MM.1S (cell line): ENCODE measurements around the gene LSR.

Experiments
- DNase-seq: peaks from one replicate; pipeline ENCODE4 v3.0.0-alpha.2; 2015
- H2AFZ ChIP-seq: fragments of 300-600 bp; sonication (generic); 2 replicates; pipeline ENCODE4 v1.6.0; 2016; ENCODE audit warnings: antibody characterized with exemption, low read length
- H3F3A ChIP-seq: fragments of 300-600 bp; sonication (generic); 2 replicates; pipeline ENCODE4 v1.6.1; 2016; ENCODE audit warnings: mild to moderate bottlenecking, antibody characterized with exemption, low read length, moderate library complexity, mixed read lengths; ENCODE audit not compliant: insufficient read depth
- H3K27ac ChIP-seq: fragments of 300-600 bp; sonication (generic); 2 replicates; pipeline ENCODE4 v1.5.1; 2016; ENCODE audit warnings: mild to moderate bottlenecking, low read length
- H3K27me3 ChIP-seq: fragments of 300-600 bp; sonication (generic); replicated peaks from 2 replicates; pipeline ENCODE4 v1.6.0; 2016; ENCODE audit warnings: low read length; ENCODE audit not compliant: insufficient read depth
- H3K36me3 ChIP-seq: fragments of 300-600 bp; sonication (generic); replicated peaks from 2 replicates; pipeline ENCODE4 v1.6.1; 2016; ENCODE audit warnings: mild to moderate bottlenecking, low read length, mixed read lengths; ENCODE audit not compliant: insufficient read depth
- H3K4me1 ChIP-seq: fragments of 300-600 bp; sonication (generic); 2 replicates; pipeline ENCODE4 v1.6.1; 2016; ENCODE audit warnings: low read length, mixed read lengths
- H3K4me2 ChIP-seq: fragments of 300-600 bp; sonication (generic); 2 replicates; pipeline ENCODE4 v1.6.0; 2016; ENCODE audit warnings: low read depth, low read length
- H3K4me3 ChIP-seq: fragments of 300-600 bp; sonication (generic); 2 replicates; pipeline ENCODE4 v1.5.1; 2016; ENCODE audit warnings: low read length, mixed read lengths
- H3K79me2 ChIP-seq: fragments of 300-600 bp; sonication (generic); 2 replicates; pipeline ENCODE4 v1.6.1; 2016; ENCODE audit warnings: mixed run types, low read length, mixed read lengths
- H3K9ac ChIP-seq: fragments of 300-600 bp; sonication (generic); 2 replicates; pipeline ENCODE4 v1.6.1; 2016; ENCODE audit warnings: low read length, mixed read lengths
- H3K9me2 ChIP-seq: fragments of 300-600 bp; sonication (generic); replicated peaks from 2 replicates; pipeline ENCODE4 v1.6.1; 2016; ENCODE audit warnings: mild to moderate bottlenecking, low read length, mixed read lengths; ENCODE audit not compliant: insufficient read depth
- H3K9me3 ChIP-seq: fragments of 300-600 bp; sonication (generic); replicated peaks from 2 replicates; pipeline ENCODE4 v1.6.1; 2016; ENCODE audit warnings: mild to moderate bottlenecking, low read length, mixed read lengths; ENCODE audit not compliant: insufficient read depth
- H4K20me1 ChIP-seq: fragments of 300-600 bp; sonication (generic); 2 replicates; pipeline ENCODE4 v1.6.1; 2016; ENCODE audit warnings: mild to moderate bottlenecking, low read length, moderate library complexity, mixed read lengths; ENCODE audit not compliant: insufficient read depth
- CTCF ChIP-seq: fragments of 300-600 bp; sonication (generic); IDR thresholded peaks from 2 replicates; pipeline ENCODE4 v1.5.1; 2016; ENCODE audit warnings: antibody characterized with exemption, low read length, mixed read lengths
- EZH2 ChIP-seq: fragments of 300-600 bp; sonication (generic); optimal IDR thresholded peaks from 2 replicates; pipeline ENCODE3; 2017; ENCODE audit warnings: low read depth, mild to moderate bottlenecking, antibody characterized with exemption, low read length, mixed read lengths
- EZH2phosphoT487 ChIP-seq: fragments of 300-600 bp; sonication (generic); IDR thresholded peaks from 2 replicates; pipeline ENCODE4 v1.6.1; 2018; ENCODE audit warnings: antibody characterized with exemption, low read length

LSR gene

GRCh38 chr19:35278578-35279284 is 29.9 kb downstream of the LSR start:
- no peak overlapping the region for H2AFZ ChIP-seq
- H3K4me1 ChIP-seq = no peaks in the 10 kb centered on the region
- peaks cover 18% of the 10 kb centered on the region for H3K27me3 ChIP-seq
- H3K4me3 ChIP-seq = no peak overlapping the region
- H3K9me2 ChIP-seq = no peaks in the 10 kb centered on the region
- no peak for TF ChIP-seq EZH2
- TF ChIP-seq EZH2phosphoT487 = no peak
- no peak for TF ChIP-seq CTCF
- no peaks in the 10 kb centered on the region for H3K79me2 ChIP-seq
- no peak overlapping the region for H3K9ac ChIP-seq
- H3F3A ChIP-seq = no peaks in the 10 kb centered on the region
- H3K27ac ChIP-seq = no peak overlapping the region
- H3K9me3 ChIP-seq = no peaks in the 10 kb centered on the region
- no peak for DNase-seq
- no peak overlapping the region for H3K4me2 ChIP-seq
- H3K36me3 ChIP-seq = no peaks in the 10 kb centered on the region
- H4K20me1 ChIP-seq = no peaks in the 10 kb centered on the region

- Histone ChIP-seq H4K20me1 (no peaks in the 10 kb centered on the region), H2AFZ (no peak overlapping the region), H3K79me2 (no peaks in the 10 kb centered on the region), H3K27me3 (peaks cover 24% of the 10 kb centered on the region), H3K4me1 (no peaks in the 10 kb centered on the region), H3K9ac (no peak overlapping the region), H3K4me2 (no peak overlapping the region), H3K9me3 (no peaks in the 10 kb centered on the region), H3K36me3 (no peaks in the 10 kb centered on the region), H3F3A (no peaks in the 10 kb centered on the region), H3K9me2 (no peaks in the 10 kb centered on the region), H3K27ac (no peak overlapping the region), H3K4me3 (no peak overlapping the region)
- TF ChIP-seq CTCF (no peak), EZH2phosphoT487 (no peak), EZH2 (no peak)
- DNase-seq = no peak
Observed at GRCh38 chr19:35279374-35279773, 30.6 kb downstream of the LSR start.

GRCh38 chr19:35279985-35280821 is 31.4 kb downstream of the LSR start:
- Histone ChIP-seq H3K27me3 (peaks cover 31% of the 10 kb centered on the region), H3K79me2 (no peaks in the 10 kb centered on the region), H3K4me2 (no peak overlapping the region), H3F3A (no peaks in the 10 kb centered on the region), H3K4me1 (no peaks in the 10 kb centered on the region), H3K9me2 (no peaks in the 10 kb centered on the region), H3K9ac (no peak overlapping the region), H3K27ac (no peak overlapping the region), H4K20me1 (no peaks in the 10 kb centered on the region), H3K9me3 (no peaks in the 10 kb centered on the region), H2AFZ (no peak overlapping the region), H3K36me3 (no peaks in the 10 kb centered on the region), H3K4me3 (no peak overlapping the region)
- DNase-seq = no peak
- TF ChIP-seq EZH2phosphoT487 = no peak
- no peak for TF ChIP-seq EZH2
- no peak for TF ChIP-seq CTCF
